Activated naive CD8-positive, alpha-beta T cell treated with anti-CD3 and anti-CD28 coated beads, Interleukin-2, amount 50 U/mL, for 16 hours (primary cell): Measurements from ENCODE around the gene SPATA24.
"Not testable (repeated sequence)": the region's sequence is repeated elsewhere in the genome, so short reads cannot be mapped to it uniquely, and the experiment has no call there.

Experiments used
- DNase-seq: peaks from one replicate; pipeline ENCODE4 v3.0.0-alpha.2; 2020; ENCODE audit warnings: low read depth, low spot score

The SPATA24 gene

GRCh38 chr5:139416651-139417050 is 12.8 kb upstream of the SPATA24 start:
- DNase-seq = no peak

DNA sequence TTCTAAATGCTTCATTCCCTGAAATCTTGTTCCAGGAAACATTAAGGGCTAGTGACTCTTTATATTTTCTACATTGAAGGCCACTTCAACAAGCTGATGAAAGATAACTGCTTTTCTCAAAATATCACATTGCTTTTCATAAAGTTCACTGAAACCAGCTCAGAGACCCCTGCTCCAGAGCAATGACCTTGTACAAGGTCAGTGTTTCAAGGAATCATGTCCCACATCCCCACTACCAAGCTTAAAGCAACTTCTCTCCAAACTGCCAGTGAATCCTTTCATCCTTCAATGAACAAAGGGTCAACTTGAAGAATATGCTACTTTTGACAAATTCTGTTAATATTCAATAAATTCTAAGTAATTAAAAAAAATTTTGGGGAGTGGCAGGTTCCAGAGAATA is 12.0 kb upstream of the SPATA24 start:
- DNase-seq = no peak

DNA sequence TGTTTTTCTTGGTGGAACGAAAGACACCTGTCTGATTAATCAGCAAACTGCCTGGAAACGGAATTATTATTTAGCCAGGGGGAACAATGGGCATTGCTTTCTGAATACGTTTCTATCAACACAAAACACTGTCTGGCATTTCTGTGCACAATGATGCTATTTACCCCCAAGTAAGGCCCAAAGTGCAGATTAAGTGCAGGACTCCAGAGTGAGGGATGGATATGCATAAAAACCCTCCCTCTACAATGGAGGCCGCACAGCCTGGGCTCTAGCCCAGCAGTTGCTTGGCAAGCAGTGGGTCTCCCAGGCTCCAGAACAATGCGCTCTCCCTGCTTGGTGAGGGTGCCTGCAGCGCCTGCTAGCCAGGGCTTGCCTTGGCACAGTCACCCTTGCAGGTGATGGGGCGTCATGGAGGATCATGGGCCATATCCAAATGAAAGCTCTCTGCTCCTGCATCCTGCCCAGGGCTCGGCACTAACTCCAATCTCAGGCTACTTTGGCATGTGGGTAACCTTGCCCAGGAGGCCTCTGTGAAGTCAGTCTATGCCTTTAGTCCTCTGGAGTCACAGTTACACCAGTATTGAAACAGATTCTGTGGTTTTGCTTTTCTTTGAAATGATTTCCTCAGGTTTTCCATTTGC is 11.5 kb upstream of the SPATA24 start:
- no peak for DNase-seq

DNA sequence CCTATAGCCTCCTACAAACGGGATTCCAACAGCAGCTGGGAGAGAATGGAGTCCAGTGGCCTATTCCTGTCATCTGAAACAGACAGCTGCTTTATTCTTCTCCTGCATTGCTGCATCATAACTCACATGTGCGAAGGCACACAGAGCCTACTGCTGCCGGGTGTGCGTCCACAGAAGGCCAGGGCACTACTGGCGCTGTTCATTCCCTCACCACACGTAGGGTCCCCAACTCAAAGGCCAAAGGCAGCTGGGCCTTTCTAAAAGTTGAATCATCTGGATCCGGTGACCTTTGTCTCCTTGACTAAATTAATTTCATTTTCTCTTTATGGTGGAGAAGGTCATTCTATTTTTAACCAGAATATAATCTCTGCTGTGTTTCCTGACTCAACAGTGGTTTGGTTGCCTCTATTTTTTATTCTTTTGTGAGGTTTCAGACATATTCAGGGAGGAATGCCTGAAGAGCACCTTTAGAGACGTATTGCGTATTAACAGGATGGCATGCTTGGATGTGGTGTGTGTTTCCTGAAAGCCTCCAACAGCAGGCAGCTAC is 10.8 kb upstream of the SPATA24 start:
- no peak for DNase-seq

- DNase-seq = no peak
Measured at GRCh38 chr5:139413963-139414362, 10.1 kb upstream of the SPATA24 start.

GRCh38 chr5:139413153-139413552 is 9.3 kb upstream of the SPATA24 start:
- DNase-seq = no peak

DNA sequence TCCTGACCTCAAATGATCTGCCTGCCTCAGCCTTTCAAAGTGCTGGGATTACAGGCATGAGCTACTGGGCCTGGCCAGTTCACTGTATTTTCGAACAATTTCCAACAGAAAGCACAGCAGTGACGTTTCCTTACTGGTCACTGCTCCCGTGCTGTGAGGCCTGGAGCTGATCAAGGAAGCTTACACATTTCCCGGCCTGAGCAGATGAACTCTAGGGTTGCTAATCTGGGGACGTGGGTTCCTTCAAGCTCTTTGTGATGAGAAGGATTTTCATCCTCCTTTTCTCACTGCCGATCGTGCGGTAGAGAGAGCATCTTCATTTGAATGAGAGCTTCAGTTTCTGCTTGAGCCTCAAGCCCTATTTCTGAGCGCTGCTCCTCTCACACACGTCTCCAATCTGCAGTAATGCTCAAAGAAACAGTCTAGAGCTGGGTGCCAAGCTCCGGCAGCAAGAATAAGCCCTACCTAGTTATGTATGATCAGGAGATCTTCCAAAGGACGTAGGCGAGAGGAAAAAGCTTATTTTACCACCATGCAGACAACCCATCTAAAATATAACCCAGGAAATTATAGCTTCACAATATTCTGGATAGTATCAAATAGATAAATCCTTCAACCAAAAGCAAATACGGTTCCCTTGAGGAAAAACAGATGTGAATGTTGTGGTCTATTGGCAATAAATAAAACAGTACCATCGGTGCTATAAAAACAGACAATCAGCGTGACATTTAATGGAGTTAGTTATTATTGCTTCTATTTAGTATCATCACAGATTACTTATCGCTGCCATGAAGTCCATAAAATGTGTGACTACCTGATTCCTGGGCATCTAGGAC is 7.3 kb upstream of the SPATA24 start:
- DNase-seq = no peak

GRCh38 chr5:139410121-139410992 is 6.5 kb upstream of the SPATA24 start:
- no peak for DNase-seq

DNA sequence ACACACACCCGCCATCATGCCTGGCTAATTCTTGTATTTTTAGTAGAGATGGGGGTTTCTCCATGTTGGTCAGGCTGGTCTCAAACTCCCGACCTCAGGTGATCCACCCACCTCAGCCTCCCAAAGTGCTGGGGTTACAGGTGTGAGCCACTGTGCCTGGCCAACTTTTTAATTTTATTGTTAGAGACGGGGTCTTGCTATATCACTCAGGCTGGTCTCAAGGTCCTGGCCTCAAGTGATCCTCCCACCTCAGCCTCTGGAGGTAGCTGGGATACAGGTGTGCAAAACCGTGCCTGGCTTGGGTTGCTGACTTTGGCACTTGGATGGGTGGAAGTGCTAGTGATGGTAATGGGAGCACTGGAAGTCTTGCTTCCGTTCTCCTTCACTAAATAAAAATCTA is 5.2 kb upstream of the SPATA24 start:
- DNase-seq = not testable (repeated sequence)

GRCh38 chr5:139408191-139408590 is 4.3 kb upstream of the SPATA24 start:
- DNase-seq = no peak

- no peak for DNase-seq
Measured at GRCh38 chr5:139407517-139407916, 3.6 kb upstream of the SPATA24 start.

DNA sequence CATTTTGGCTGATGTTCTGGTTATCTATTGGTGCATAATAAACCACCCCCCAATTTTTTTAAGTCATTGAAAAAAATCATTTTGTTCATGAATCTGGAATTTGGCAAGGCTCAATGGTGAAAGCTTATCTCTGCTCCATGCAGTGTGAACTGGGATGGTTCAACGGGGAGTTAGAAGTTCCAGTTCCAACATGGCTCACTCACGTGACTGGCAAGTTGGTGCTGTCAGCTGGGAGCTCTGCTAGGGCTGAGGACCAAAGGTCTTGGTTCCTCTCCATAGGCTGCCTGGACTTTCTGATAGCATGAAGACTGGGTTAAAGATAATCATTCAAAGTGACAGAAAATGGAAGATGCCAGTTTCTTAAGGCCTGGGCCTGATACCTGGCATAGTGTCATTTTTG is 3.1 kb upstream of the SPATA24 start:
- no peak for DNase-seq

GRCh38 chr5:139404484-139404840 is 573 bp upstream of the SPATA24 start:
- DNase-seq = no peak

DNA sequence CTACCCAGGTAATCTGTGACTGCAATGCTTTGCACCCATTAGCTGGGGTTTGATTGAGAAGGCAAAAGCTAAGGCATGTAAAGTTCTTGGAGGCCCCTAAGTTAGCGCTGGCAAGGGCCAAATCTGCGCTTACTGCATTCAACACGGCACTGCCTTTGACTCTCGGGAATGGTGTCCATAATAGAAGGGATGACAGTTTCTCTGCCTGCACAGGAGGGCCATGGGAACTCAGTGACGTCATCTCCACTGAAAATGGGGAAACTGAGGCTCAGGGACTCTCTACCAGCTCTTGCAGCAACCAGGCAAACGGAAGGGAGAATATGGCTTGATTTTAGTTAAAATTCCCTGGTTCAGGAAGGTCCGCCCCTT is 487 bp downstream of the SPATA24 start:
- no peak for DNase-seq

DNA sequence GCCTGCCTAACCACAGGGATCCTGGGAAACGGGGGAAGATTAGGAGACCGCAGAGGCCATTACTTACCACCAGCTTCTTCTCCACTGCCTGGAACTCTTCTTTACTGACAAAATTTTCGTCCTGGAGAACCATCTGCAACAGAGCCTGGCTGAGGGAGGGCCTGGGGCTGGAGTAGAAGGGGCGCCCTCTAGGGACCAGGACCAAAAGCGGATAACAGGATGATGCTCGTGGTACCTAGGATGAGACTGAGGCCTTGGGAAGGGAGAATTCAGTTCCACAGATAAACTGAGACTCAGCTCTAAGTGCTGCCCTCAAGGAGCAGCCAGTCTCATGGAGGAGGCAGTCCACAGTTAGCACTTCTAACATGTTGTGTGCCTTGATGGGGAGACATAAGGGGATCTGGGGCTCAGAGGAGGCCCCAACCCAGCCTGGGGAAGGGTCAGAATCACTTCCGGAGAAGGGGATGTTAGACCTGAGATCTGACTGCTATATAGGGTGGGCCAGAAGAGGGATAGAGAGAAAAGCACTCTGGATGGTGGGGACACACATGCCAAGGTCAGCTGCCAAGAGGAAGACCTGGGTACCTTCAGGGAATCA is 1.2 kb downstream of the SPATA24 start:
- no peak for DNase-seq

GRCh38 chr5:139401546-139401945 is 2.3 kb downstream of the SPATA24 start:
- no peak for DNase-seq

- no peak for DNase-seq
Measured at GRCh38 chr5:139399501-139400121, 4.3 kb downstream of the SPATA24 start.

DNA sequence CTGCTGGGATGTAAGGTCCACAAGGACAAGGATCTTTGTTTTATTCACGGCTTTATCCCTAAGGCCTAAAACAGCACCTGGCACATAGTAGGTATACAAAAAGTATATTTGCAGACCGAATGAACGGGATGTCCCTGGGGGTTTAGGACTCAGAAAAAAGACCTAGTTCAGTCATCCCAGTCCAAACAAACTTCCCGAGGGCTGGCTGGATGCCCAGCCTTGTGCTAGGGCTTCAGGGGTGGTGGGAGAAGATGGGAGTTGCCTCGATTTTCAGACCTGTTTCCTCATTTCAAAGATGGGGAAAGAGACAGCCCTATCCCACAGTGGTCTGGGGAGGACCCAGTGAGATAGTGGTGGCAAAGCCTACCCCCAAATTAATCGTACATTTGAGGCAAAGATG is 6.0 kb downstream of the SPATA24 start:
- no peak for DNase-seq

DNA sequence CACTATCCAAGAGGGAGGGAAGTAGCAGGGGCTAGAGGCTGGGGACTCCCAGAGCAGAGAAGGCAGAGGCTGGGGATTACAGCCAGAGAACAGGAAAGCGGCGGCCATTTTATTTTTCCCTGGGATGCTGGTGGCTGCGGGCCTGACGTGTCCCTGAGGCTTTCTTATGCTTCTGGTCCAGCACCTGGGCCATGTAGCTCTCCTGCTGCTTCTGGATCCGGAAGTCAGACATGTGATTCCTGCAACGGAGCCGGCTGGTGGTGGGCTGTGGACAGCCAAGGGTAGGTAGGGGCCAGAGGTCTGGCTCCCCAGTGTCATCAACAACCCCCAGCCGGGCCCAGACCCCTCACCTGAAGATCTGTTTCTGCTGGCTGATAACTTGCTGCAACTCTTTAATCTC is 7.2 kb downstream of the SPATA24 start:
- DNase-seq = no peak

DNA sequence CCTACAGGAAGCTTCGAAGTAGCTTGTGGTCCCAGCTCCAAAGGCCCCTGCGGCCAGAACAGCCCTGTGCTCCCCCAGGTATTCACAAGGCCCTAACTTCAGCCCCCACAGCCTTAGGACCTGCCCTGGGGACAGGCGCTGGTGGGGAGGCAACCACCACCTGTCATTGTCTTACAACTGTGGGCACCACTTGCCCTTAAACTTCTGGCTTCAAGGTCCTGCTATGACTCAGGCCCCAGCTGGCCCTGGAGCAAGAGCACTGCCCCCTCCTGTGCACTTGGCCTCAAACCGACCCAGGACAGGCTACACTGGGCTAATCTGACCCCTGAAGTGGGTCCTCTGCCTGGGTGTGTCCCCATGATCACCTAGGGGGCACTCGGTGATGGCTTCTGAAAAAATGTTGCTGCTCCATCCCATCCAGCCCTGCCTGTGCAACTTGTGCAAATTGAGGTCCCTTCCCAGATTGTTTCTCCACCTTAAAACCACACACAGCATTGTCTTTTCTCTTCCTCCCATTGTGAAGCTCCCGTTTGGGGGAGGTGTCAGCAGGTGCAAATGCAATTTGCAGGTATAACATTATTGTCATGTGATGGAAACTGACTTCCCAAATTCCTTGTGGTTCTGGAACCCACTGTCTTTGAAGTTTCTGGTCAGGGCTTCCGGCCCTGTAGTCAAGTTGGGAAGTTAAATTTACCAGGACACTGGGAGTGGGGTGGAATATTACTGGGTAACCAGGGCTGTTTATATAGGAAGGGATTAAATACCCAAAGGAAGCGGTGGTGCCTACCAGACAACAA is 7.8 kb downstream of the SPATA24 start:
- DNase-seq = no peak
